Measurements from ENCODE around the gene PHLDA2.

- TF ChIP-seq EZH2 (IDR thresholded peaks at IDR 0.05; ENCODE audit: low read depth, unreplicated experiment), result no peak
- TF ChIP-seq POLR2AphosphoS5 (IDR thresholded peaks at IDR 0.05; ENCODE audit: low read depth), result no peak
- TF ChIP-seq CTCF (conservative IDR thresholded peaks at IDR 0.05; ENCODE audit: low read depth in 2 of 2), result no peak
- TF ChIP-seq EZH2phosphoT487 (IDR thresholded peaks at IDR 0.05; ENCODE audit: unreplicated experiment), result no peak
- no peak for TF ChIP-seq REST (IDR thresholded peaks at IDR 0.05; ENCODE audit: unreplicated experiment)
- TF ChIP-seq CREB1 (CRISPR knock-in tag; IDR thresholded peaks at IDR 0.05; ENCODE audit: low read depth), result no peak
- TF ChIP-seq JUNB (IDR thresholded peaks at IDR 0.05; ENCODE audit: unreplicated experiment), result no peak
- TF ChIP-seq ETS1 (IDR thresholded peaks at IDR 0.05), result no peak
- TF ChIP-seq ZNF331 (CRISPR knock-in tag; IDR thresholded peaks at IDR 0.05; ENCODE audit: low read depth), result no peak
- TF ChIP-seq ZNF114 (CRISPR knock-in tag; IDR thresholded peaks at IDR 0.05), result no peak
- TF ChIP-seq NANOG (IDR thresholded peaks at IDR 0.05; ENCODE audit: borderline replicate concordance), result no peak
- TF ChIP-seq STAT1 (IDR thresholded peaks at IDR 0.05; ENCODE audit: unreplicated experiment), result no peak
Observed at GRCh38 chr11:2942447-2942846, 13.2 kb upstream of the PHLDA2 start.
